ENCODE measurements around the gene HOXB8. TPM values are rescaled to one million over a fixed set of nuclear protein-coding genes. Genes with fewer than 3 reads are reported as not detected.

Gene HOXB8
- total RNA-seq, 2 donors from 2014 or later = not detected

GRCh38 chr17:48642059-48642842 lies 27.2 kb upstream of the HOXB8 start:
- DNase-seq = peak; percentile 94
- Histone ChIP-seq H3K36me3 (ENCODE audit: control insufficient read depth, insufficient read depth, low read length) (no peaks in the 10 kb centered on the region), H3K9ac (ENCODE audit: extremely low read depth, low read length, poor library complexity, severe bottlenecking) (no peak overlapping the region), H3K9me3 (ENCODE audit: control insufficient read depth, low read length) (no peaks in the 10 kb centered on the region), H3K27me3 (ENCODE audit: control insufficient read depth, insufficient read depth, low read length, poor library complexity, severe bottlenecking) (peaks cover 100% of the 10 kb centered on the region), H3K4me1 (ENCODE audit: control insufficient read depth, insufficient read depth, low read length) (peaks cover 3% of the 10 kb centered on the region), H3K4me3 (ENCODE audit: low read length) (no peak overlapping the region), H3K27ac (ENCODE audit: low read depth, low read length) (no peak overlapping the region)
- peak; percentile 45 for TF ChIP-seq CTCF (conservative IDR thresholded peaks at IDR 0.05)
- Mint-ChIP-seq H3K4me1 (peaks cover 4% of the 10 kb centered on the region), H3K36me3 (ENCODE audit: low read depth) (no peaks in the 10 kb centered on the region), H3K9me3 (no peaks in the 10 kb centered on the region), H3K4me3 (no peak overlapping the region), H3K27ac (no peak overlapping the region), H3K27me3 (ENCODE audit: insufficient read depth) (peaks cover 100% of the 10 kb centered on the region)
- 3 to 4% methylated on average over 24 to 58 of the region's 58 CpGs for WGBS, 2 experiments (ENCODE audit: insufficient coverage in 1 of 2, insufficient read length in 1 of 2)

GRCh38 chr17:48641541-48642058 lies 26.5 kb upstream of the HOXB8 start:
- Mint-ChIP-seq H3K27me3 (ENCODE audit: insufficient read depth) (peaks cover 100% of the 10 kb centered on the region), H3K36me3 (ENCODE audit: low read depth) (no peaks in the 10 kb centered on the region), H3K4me3 (no peak overlapping the region), H3K9me3 (no peaks in the 10 kb centered on the region), H3K27ac (no peak overlapping the region), H3K4me1 (peaks cover 4% of the 10 kb centered on the region)
- no peaks in the 10 kb centered on the region for H3K9me3 ChIP-seq (ENCODE audit: control insufficient read depth, low read length)
- H3K9ac ChIP-seq (ENCODE audit: extremely low read depth, low read length, poor library complexity, severe bottlenecking) = no peak overlapping the region
- peaks cover 3% of the 10 kb centered on the region for H3K4me1 ChIP-seq (ENCODE audit: control insufficient read depth, insufficient read depth, low read length)
- peak; percentile 43 for TF ChIP-seq CTCF (conservative IDR thresholded peaks at IDR 0.05)
- no peak overlapping the region for H3K4me3 ChIP-seq (ENCODE audit: low read length)
- peaks cover 100% of the 10 kb centered on the region for H3K27me3 ChIP-seq (ENCODE audit: control insufficient read depth, insufficient read depth, low read length, poor library complexity, severe bottlenecking)
- WGBS, 2 experiments (ENCODE audit: insufficient coverage in 1 of 2, insufficient read length in 1 of 2) = 0 to 7% methylated on average over 1 to 27 of the region's 29 CpGs
- H3K27ac ChIP-seq (ENCODE audit: low read depth, low read length) = no peak overlapping the region
- peak; percentile 78 for DNase-seq
- H3K36me3 ChIP-seq (ENCODE audit: control insufficient read depth, insufficient read depth, low read length) = no peaks in the 10 kb centered on the region

- Histone ChIP-seq H3K9ac (ENCODE audit: extremely low read depth, low read length, poor library complexity, severe bottlenecking) (no peak overlapping the region), H3K4me1 (ENCODE audit: control insufficient read depth, insufficient read depth, low read length) (no peaks in the 10 kb centered on the region), H3K27me3 (ENCODE audit: control insufficient read depth, insufficient read depth, low read length, poor library complexity, severe bottlenecking) (peaks cover 100% of the 10 kb centered on the region), H3K36me3 (ENCODE audit: control insufficient read depth, insufficient read depth, low read length) (no peaks in the 10 kb centered on the region), H3K9me3 (ENCODE audit: control insufficient read depth, low read length) (no peaks in the 10 kb centered on the region), H3K27ac (ENCODE audit: low read depth, low read length) (no peak overlapping the region), H3K4me3 (ENCODE audit: low read length) (no peak overlapping the region)
- H3K36me3 Mint-ChIP-seq (ENCODE audit: low read depth) = no peaks in the 10 kb centered on the region
- no peak overlapping the region for H3K4me3 Mint-ChIP-seq
- H3K4me1 Mint-ChIP-seq = peaks cover 4% of the 10 kb centered on the region
- H3K9me3 Mint-ChIP-seq = no peaks in the 10 kb centered on the region
- no peak for DNase-seq
- H3K27me3 Mint-ChIP-seq (ENCODE audit: insufficient read depth) = peaks cover 100% of the 10 kb centered on the region
- WGBS, 2 experiments (ENCODE audit: insufficient coverage in 1 of 2, insufficient read length in 1 of 2) = no CpG with 5 or more reads among the region's 1 CpG
- TF ChIP-seq CTCF (conservative IDR thresholded peaks at IDR 0.05) = no peak
- no peak overlapping the region for H3K27ac Mint-ChIP-seq
Measured at GRCh38 chr17:48640858-48641180, 25.7 kb upstream of the HOXB8 start.
